Measurements from ENCODE around the gene LCP2.

LCP2 gene

DNA sequence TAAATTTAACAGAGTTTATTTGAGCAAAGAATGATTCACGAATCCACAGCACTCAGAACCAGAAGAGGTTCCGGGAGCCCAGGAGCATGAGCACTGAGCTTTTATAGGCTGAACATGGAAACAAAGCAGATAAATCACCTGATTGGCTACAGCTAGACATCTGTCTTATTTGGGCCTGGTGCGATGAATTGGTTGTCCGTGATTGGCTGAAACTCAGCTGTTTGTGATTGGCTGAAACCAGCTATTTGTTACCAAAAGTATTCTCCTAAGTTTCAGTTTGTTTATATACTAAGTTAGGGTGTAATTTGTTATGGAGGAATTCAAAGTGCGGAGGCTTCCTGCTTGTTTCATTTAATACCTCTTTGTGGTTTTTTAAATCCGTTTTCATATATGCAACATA is 15.8 kb upstream of the LCP2 start:
- Histone ChIP-seq H3K9me3 (ENCODE audit: insufficient read depth, low read length) (no peaks in the 10 kb centered on the region), H4K20me1 (ENCODE audit: insufficient read depth, low read length) (no peaks in the 10 kb centered on the region), H3K4me2 (ENCODE audit: low read length) (no peak overlapping the region), H3K79me2 (ENCODE audit: low read length) (no peaks in the 10 kb centered on the region), H3K27ac (ENCODE audit: low read length) (no peak overlapping the region), H3K36me3 (replicated peaks; ENCODE audit: low read depth, low read length) (no peaks in the 10 kb centered on the region), H3K4me3 (ENCODE audit: low read length) (no peak overlapping the region), H3K4me1 (ENCODE audit: low read length) (peaks cover 8% of the 10 kb centered on the region), H3K27me3 (ENCODE audit: low read depth, low read length) (peaks cover 44% of the 10 kb centered on the region), H3K9ac (ENCODE audit: low read length) (no peak overlapping the region), H2AFZ (ENCODE audit: low read depth, low read length) (no peak overlapping the region)
- no peak for TF ChIP-seq EZH2phosphoT487 (IDR thresholded peaks at IDR 0.05; ENCODE audit: low read depth)
- TF ChIP-seq, protein P1, sequence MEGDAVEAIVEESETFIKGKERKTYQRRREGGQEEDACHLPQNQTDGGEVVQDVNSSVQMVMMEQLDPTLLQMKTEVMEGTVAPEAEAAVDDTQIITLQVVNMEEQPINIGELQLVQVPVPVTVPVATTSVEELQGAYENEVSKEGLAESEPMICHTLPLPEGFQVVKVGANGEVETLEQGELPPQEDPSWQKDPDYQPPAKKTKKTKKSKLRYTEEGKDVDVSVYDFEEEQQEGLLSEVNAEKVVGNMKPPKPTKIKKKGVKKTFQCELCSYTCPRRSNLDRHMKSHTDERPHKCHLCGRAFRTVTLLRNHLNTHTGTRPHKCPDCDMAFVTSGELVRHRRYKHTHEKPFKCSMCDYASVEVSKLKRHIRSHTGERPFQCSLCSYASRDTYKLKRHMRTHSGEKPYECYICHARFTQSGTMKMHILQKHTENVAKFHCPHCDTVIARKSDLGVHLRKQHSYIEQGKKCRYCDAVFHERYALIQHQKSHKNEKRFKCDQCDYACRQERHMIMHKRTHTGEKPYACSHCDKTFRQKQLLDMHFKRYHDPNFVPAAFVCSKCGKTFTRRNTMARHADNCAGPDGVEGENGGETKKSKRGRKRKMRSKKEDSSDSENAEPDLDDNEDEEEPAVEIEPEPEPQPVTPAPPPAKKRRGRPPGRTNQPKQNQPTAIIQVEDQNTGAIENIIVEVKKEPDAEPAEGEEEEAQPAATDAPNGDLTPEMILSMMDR (IDR thresholded peaks at IDR 0.05; ENCODE audit: low read depth, low read length), result no peak

- no peak overlapping the region for H3K9ac ChIP-seq (ENCODE audit: low read length)
- H3K36me3 ChIP-seq (replicated peaks; ENCODE audit: low read depth, low read length), result no peaks in the 10 kb centered on the region
- no peak overlapping the region for H3K4me3 ChIP-seq (ENCODE audit: low read length)
- TF ChIP-seq, protein P1 (IDR thresholded peaks at IDR 0.05; ENCODE audit: low read depth, low read length), result no peak
- TF ChIP-seq EZH2phosphoT487 (IDR thresholded peaks at IDR 0.05; ENCODE audit: low read depth), result no peak
- no peaks in the 10 kb centered on the region for H3K9me3 ChIP-seq (ENCODE audit: insufficient read depth, low read length)
- H3K4me1 ChIP-seq (ENCODE audit: low read length), result peaks cover 9% of the 10 kb centered on the region
- H3K27ac ChIP-seq (ENCODE audit: low read length), result no peak overlapping the region
- peaks cover 40% of the 10 kb centered on the region for H3K27me3 ChIP-seq (ENCODE audit: low read depth, low read length)
- H4K20me1 ChIP-seq (ENCODE audit: insufficient read depth, low read length), result no peaks in the 10 kb centered on the region
- no peak overlapping the region for H3K4me2 ChIP-seq (ENCODE audit: low read length)
- no peak overlapping the region for H2AFZ ChIP-seq (ENCODE audit: low read depth, low read length)
- no peaks in the 10 kb centered on the region for H3K79me2 ChIP-seq (ENCODE audit: low read length)
Observed at GRCh38 chr5:170312666-170313065, 15.1 kb upstream of the LCP2 start.

DNA sequence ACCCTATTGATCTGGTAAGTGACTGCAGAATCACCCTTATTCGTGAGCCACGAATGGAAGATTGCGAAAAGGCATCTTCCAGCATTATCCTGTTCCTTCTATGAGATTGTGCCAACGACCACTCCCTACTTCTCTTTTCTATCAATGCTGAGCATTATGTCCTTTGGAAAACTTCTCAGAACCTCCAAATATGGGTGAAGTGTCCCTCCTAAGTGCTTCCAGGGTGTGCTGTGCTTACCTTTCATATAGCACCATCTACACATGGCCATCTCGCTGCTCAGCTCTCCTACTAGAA is 14.7 kb upstream of the LCP2 start:
- TF ChIP-seq EZH2phosphoT487 (IDR thresholded peaks at IDR 0.05; ENCODE audit: low read depth), result no peak
- TF ChIP-seq, protein P1 (IDR thresholded peaks at IDR 0.05; ENCODE audit: low read depth, low read length), result no peak
- no peak overlapping the region for H3K4me3 ChIP-seq (ENCODE audit: low read length)
- no peaks in the 10 kb centered on the region for H4K20me1 ChIP-seq (ENCODE audit: insufficient read depth, low read length)
- peaks cover 37% of the 10 kb centered on the region for H3K27me3 ChIP-seq (ENCODE audit: low read depth, low read length)
- no peak overlapping the region for H3K9ac ChIP-seq (ENCODE audit: low read length)
- no peak overlapping the region for H2AFZ ChIP-seq (ENCODE audit: low read depth, low read length)
- no peak overlapping the region for H3K27ac ChIP-seq (ENCODE audit: low read length)
- H3K9me3 ChIP-seq (ENCODE audit: insufficient read depth, low read length), result no peaks in the 10 kb centered on the region
- H3K4me1 ChIP-seq (ENCODE audit: low read length), result peaks cover 9% of the 10 kb centered on the region
- H3K36me3 ChIP-seq (replicated peaks; ENCODE audit: low read depth, low read length), result no peaks in the 10 kb centered on the region
- H3K4me2 ChIP-seq (ENCODE audit: low read length), result no peak overlapping the region
- no peaks in the 10 kb centered on the region for H3K79me2 ChIP-seq (ENCODE audit: low read length)

- Histone ChIP-seq H3K27me3 (ENCODE audit: low read depth, low read length) (peaks cover 33% of the 10 kb centered on the region), H3K4me3 (ENCODE audit: low read length) (no peak overlapping the region), H3K9ac (ENCODE audit: low read length) (no peak overlapping the region), H3K9me3 (ENCODE audit: insufficient read depth, low read length) (no peaks in the 10 kb centered on the region), H3K4me1 (ENCODE audit: low read length) (peaks cover 10% of the 10 kb centered on the region), H3K79me2 (ENCODE audit: low read length) (no peaks in the 10 kb centered on the region), H2AFZ (ENCODE audit: low read depth, low read length) (no peak overlapping the region), H3K27ac (ENCODE audit: low read length) (no peak overlapping the region), H4K20me1 (ENCODE audit: insufficient read depth, low read length) (no peaks in the 10 kb centered on the region), H3K36me3 (replicated peaks; ENCODE audit: low read depth, low read length) (no peaks in the 10 kb centered on the region), H3K4me2 (ENCODE audit: low read length) (no peak overlapping the region)
- TF ChIP-seq, protein P1 (IDR thresholded peaks at IDR 0.05; ENCODE audit: low read depth, low read length), result no peak
Observed at GRCh38 chr5:170311511-170312300, 14.1 kb upstream of the LCP2 start.
